Neural cell (in vitro differentiated cells): ENCODE results near the gene USB1.

Experiments used
- CTCF ChIP-seq: fragments of 450-650 bp; IDR thresholded peaks from 2 replicates; pipeline ENCODE4 v1.5.1; 2014; ENCODE audit warnings: antibody characterized with exemption, mild to moderate bottlenecking, moderate library complexity; ENCODE audit not compliant: poor library complexity, severe bottlenecking
- EP300 ChIP-seq: fragments of 450-650 bp; conservative IDR thresholded peaks from 2 replicates; pipeline ENCODE4 v1.6.1; 2014; ENCODE audit warnings: antibody characterized with exemption, mild to moderate bottlenecking, moderate library complexity; ENCODE audit not compliant: poor library complexity, severe bottlenecking
- EZH2 ChIP-seq: fragments of 200-600, 300-800 bp; shearing (Covaris generic), sonication (generic); IDR thresholded peaks from 2 replicates; pipeline ENCODE4 v1.6.1; 2014; ENCODE audit warnings: antibody characterized with exemption, low read length, borderline replicate concordance, mild to moderate bottlenecking; ENCODE audit not compliant: insufficient read depth, poor library complexity, severe bottlenecking
- MXI1 ChIP-seq: fragments of 450-650 bp; conservative IDR thresholded peaks from 2 replicates; pipeline ENCODE4 v1.6.1; 2014; ENCODE audit warnings: antibody characterized with exemption, mild to moderate bottlenecking; ENCODE audit not compliant: poor library complexity, severe bottlenecking
- POLR2AphosphoS5 ChIP-seq: IDR thresholded peaks from 2 replicates; pipeline ENCODE4 v1.6.1; 2012
- RAD21 ChIP-seq: fragments of 450-650 bp; conservative IDR thresholded peaks from 2 replicates; pipeline ENCODE4 v1.6.1; 2014; ENCODE audit warnings: antibody characterized with exemption, mild to moderate bottlenecking, moderate library complexity
- REST ChIP-seq: IDR thresholded peaks from 2 replicates; pipeline ENCODE4 v1.6.1; 2012; ENCODE audit warnings: borderline replicate concordance
- SMC3 ChIP-seq: fragments of 450-650 bp; conservative IDR thresholded peaks from 2 replicates; pipeline ENCODE4 v1.6.1; 2014; ENCODE audit warnings: antibody characterized with exemption, mild to moderate bottlenecking, moderate library complexity; ENCODE audit not compliant: poor library complexity
- TAF1 ChIP-seq: IDR thresholded peaks from 2 replicates; pipeline ENCODE4 v1.6.1; 2012; ENCODE audit warnings: low read depth

GRCh38 chr16:57958544-57958943 lies 42.7 kb upstream of the USB1 start:
- TF ChIP-seq CTCF (no peak), EP300 (no peak), EZH2 (no peak), POLR2AphosphoS5 (no peak), MXI1 (no peak), SMC3 (no peak), TAF1 (no peak), RAD21 (no peak), REST (no peak)
